GM19467 (cell line): ENCODE measurements around the gene CEP250.
"Not testable (repeated sequence)": the region's sequence is repeated elsewhere in the genome, so short reads cannot be mapped to it uniquely, and the experiment has no call there.

Experiments
- ATAC-seq: cut with Tn5 transposase; IDR thresholded peaks from one replicate; pipeline ENCODE4 v1.9.1; 2021; ENCODE audit warnings: mild to moderate bottlenecking, moderate library complexity; ENCODE audit not compliant: unreplicated experiment

The CEP250 gene

GRCh38 chr20:35496481-35496880 is 41.1 kb downstream of the CEP250 start:
- no peak for ATAC-seq

DNA sequence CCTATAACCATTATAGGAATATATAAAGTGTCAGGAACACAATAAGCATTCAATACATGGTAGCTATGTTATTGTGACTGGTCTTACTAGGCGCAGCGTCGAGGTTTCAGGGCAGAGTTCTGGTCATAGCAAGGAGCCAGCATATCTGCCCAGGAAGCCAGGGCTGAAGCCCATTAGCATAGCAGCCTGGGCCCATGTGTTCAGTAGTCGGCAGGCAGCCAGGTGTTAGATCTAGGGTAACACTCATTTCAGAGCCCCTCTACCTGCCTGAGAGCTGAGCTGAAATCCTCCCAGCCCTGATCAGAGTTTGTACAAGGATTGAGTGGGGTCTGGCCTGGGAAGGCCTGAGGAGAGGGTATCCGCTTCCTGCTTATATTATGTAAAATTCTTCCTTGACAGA is 41.9 kb downstream of the CEP250 start:
- ATAC-seq, result no peak

- ATAC-seq, result no peak
Measured at GRCh38 chr20:35497780-35498189, 42.4 kb downstream of the CEP250 start.

GRCh38 chr20:35499271-35499670 is 43.9 kb downstream of the CEP250 start:
- ATAC-seq, result no peak

GRCh38 chr20:35502352-35502751 is 47.0 kb downstream of the CEP250 start:
- peak; percentile 59 for ATAC-seq

GRCh38 chr20:35503281-35503680 is 47.9 kb downstream of the CEP250 start:
- ATAC-seq, result no peak

- ATAC-seq, result no peak
Measured at GRCh38 chr20:35503841-35504561, 48.6 kb downstream of the CEP250 start.

DNA sequence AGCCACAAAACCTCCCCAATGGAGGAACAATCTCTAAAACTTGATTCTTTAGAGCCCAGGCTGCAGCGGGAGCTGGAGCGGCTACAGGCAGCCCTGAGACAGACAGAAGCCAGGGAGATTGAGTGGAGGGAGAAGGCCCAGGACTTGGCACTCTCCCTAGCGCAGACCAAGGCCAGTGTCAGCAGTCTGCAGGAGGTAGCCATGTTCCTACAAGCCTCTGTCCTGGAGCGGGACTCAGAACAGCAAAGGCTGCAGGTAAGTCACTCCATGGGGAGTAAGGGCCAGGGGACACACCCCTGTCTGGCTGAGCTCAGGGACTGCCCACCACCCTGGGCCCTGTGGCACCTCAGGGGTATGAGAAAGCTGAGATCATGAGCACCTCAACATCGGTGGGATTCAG is 49.4 kb downstream of the CEP250 start:
- no peak for ATAC-seq

- ATAC-seq, result no peak
Measured at GRCh38 chr20:35506179-35506578, 50.8 kb downstream of the CEP250 start.

GRCh38 chr20:35506872-35507638 is 51.7 kb downstream of the CEP250 start:
- no peak for ATAC-seq

DNA sequence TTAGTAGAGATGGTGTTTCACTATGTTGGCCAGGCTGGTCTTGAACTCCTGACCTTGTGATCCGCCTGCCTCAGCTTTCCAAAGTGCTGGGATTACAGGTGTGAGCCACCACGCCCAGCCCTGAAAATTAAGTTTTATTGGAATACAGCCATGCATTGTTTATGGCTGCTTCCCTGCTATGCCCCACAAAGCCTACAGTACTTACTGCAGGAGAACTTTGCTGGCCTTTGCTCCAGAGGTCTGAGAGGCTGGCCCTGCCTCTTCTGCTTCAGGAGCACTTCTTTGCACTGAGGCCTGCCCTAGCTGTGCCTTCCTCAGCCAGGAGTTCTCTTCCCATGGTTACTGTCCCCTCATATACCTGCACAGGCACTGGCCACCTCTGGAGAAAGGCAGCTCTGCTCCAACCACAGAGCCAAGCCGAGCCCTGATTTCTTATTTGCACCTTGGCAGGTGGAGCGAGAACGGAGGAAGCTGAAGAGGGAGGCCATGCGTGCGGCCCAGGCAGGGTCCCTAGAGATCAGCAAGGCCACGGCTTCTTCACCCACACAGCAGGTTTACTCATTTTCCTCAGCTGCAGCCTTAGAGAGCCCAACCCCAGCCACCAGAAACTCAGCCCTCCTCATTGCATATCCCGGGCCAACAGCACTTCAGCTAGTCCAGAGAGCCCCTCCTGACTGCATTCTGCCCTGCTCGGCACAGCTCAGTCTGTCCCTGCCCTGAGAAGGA is 53.3 kb downstream of the CEP250 start:
- ATAC-seq, result no peak

- ATAC-seq, result no peak
Measured at GRCh38 chr20:35510951-35511735, 55.7 kb downstream of the CEP250 start.

DNA sequence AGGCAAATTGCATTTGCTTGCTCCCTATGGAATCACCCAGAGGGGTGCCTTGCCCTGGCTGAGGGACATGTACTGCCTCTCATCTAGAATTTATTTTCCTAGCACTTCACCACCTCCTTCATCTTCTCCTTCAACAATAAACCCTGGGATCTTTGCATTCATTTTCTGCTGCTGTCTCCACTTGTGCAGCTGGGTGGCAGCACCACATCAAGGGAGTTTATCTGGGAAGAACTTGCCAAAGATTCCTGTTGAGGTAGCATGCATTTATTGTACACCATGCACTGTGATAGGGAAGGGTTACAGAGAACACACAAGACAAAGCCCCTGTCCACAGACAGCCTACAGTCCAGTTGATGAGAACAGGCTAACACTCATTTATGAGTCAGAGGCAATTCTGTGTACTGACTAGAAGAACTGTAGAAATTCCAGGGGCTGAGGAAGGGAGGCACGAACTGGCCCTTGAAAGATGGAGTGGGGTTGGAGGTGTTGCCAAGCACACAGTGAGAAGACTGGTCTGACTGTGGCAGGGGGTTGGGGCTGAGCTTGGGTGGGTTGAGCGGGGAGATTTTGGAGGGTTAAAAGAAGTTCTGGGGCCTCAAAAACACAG is 56.5 kb downstream of the CEP250 start:
- ATAC-seq, result no peak

DNA sequence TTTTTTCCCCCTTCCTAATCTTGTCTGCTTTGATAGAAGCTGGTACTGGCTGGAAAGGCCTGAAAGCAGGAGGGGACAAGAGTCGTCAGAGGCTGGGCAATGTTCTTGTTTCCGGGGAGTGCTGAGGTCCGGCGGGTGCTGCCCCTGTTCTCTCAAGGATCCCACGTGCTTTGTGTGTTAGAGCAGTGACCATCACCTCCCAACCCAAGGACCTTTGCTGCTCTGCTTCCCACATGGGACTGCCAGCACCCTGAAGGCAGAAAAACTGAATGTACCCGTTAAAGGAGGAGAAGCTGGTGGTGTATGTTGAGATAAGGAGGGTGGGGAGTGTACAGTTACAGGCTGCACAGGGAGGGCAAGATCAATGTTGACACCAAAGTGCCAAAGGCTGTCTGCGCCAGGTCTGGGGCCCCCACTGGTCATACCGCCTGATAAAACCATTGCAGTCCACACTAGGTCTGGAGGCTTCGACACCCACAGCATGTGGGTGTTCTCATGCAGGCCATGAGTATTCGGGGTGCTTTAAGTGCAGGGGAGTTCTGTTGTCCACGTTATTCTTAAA is 59.1 kb downstream of the CEP250 start:
- ATAC-seq, result no peak

GRCh38 chr20:35515341-35515740 is 59.9 kb downstream of the CEP250 start:
- no peak for ATAC-seq

- no peak for ATAC-seq
Measured at GRCh38 chr20:35515949-35516645, 60.7 kb downstream of the CEP250 start.

GRCh38 chr20:35517125-35517524 is 61.7 kb downstream of the CEP250 start:
- no peak for ATAC-seq

DNA sequence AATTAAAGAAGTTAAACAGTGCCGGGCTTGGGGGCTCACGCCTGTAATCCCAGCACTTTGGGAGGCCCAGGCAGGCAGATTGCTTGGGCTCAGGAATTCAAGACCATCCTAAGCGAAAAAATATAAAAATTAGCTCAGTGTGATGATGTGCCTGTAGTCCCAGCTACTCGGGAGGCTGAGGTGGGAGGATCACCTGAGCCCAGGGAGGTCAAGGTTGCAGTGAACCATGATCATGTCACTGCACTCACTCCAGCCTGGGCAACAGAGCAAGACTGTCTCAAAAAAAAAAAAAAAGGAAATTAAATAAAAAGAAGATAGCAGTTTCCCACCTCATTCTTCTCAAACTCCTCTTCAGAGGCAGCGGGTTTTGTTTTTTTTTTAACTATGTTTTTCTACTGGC is 62.4 kb downstream of the CEP250 start:
- ATAC-seq, result not testable (repeated sequence)

DNA sequence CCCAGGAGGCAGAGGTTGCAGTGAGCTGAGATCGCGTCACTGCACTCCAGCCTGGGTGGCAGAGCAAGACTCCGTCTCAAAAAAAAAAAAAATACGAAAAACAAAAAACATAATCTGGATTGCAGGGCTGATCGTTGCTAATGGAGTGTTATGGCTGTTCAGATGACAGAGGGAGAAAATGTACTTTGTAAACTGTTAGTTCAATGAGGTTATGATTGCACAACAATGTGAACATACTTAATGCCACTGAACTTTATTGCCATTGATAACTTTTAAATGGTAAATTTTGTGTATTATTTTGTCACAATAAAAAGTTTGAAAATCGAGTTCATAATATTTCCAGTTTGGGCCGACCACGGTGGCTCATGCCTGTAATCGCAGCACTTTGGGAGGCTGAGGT is 63.6 kb downstream of the CEP250 start:
- ATAC-seq, result no peak
